Right atrium auricular region (tissue), 2 donors: ENCODE measurements around the gene ERC2. TPM values are rescaled to one million over a fixed set of nuclear protein-coding genes. Genes with fewer than 3 reads are reported as not detected.
A peak's percentile ranks its signal among the peaks of the same experiment; 100 is the strongest.

Experiments
- DNase-seq: peaks from one replicate; pipeline ENCODE4 v3.0.0-alpha.2; 2019; ENCODE audit warnings: low spot score
- H3K27ac ChIP-seq, 2 donors: fragments of 200-600 bp; sonication (generic); 1 replicate in 1 of 2; 2 replicates in 1 of 2; pipeline ENCODE4 v1.5.1; 2016 to 2019
- H3K27me3 ChIP-seq, 2 donors: fragments of 200-600 bp; sonication (generic); one replicate each; pipeline versions ENCODE4 v1.5.1 to v1.6.0; 2017 to 2019
- H3K36me3 ChIP-seq: fragments of 200-600 bp; sonication (generic); one replicate; pipeline ENCODE4 v1.5.1; 2016
- H3K4me1 ChIP-seq, 2 donors: fragments of 200-600 bp; sonication (generic); one replicate each; pipeline versions ENCODE4 v1.5.1 to v1.6.0; 2017 to 2019
- H3K4me3 ChIP-seq, 2 donors: fragments of 200-600 bp; sonication (generic); 1 replicate in 1 of 2; 2 replicates in 1 of 2; pipeline ENCODE4 v1.5.1; 2017 to 2019; ENCODE audit warnings: mild to moderate bottlenecking in 1 of 2, moderate library complexity in 1 of 2
- H3K9me3 ChIP-seq, 2 donors: fragments of 200-600 bp; sonication (generic); one replicate each; pipeline ENCODE4 v1.5.1; 2019
- CTCF ChIP-seq, 2 donors: fragments of 200-600 bp; sonication (generic); IDR thresholded peaks; one replicate each; pipeline ENCODE4 v1.5.1; 2019; ENCODE audit warnings: antibody characterized with exemption in 2 of 2
- total RNA-seq, 2 donors: library from RNA; depleted of rRNA; stranded (reverse); fragments of >200 nt; gene quantifications; one replicate each; pipeline ENCODE4 v1.1.0, GENCODE V29; 2016

ERC2 gene
- total RNA-seq, 2 donors from 2014 or later = 2.9 to 4.0 TPM

- Histone ChIP-seq H3K9me3 (no peaks in the 10 kb centered on the region), H3K27me3 (no peaks in the 10 kb centered on the region), H3K27ac (no peak overlapping the region), H3K4me1 (peaks cover 0 to under 1% of the 10 kb centered on the region in 2 donors), H3K4me3 (no peak overlapping the region), H3K36me3 (no peaks in the 10 kb centered on the region)
- DNase-seq = no peak
- TF ChIP-seq CTCF (IDR thresholded peaks at IDR 0.05) = no peak
These were observed 847.8 kb downstream of the ERC2 start for GRCh38 chr3:55620351-55621025.

GRCh38 chr3:55619046-55619808, 849.0 kb downstream of the ERC2 start:
- H3K27ac ChIP-seq = no peak overlapping the region
- peaks cover 0 to 6% of the 10 kb centered on the region in 2 donors for H3K4me1 ChIP-seq
- no peaks in the 10 kb centered on the region for H3K9me3 ChIP-seq
- TF ChIP-seq CTCF (IDR thresholded peaks at IDR 0.05) = no peak
- H3K4me3 ChIP-seq = no peak overlapping the region
- no peak for DNase-seq
- H3K36me3 ChIP-seq = no peaks in the 10 kb centered on the region
- no peaks in the 10 kb centered on the region for H3K27me3 ChIP-seq

GRCh38 chr3:55617385-55617784, 850.9 kb downstream of the ERC2 start:
- DNase-seq = no peak
- no peak overlapping the region for H3K4me3 ChIP-seq
- no peaks in the 10 kb centered on the region for H3K27me3 ChIP-seq
- no peak overlapping the region for H3K27ac ChIP-seq
- TF ChIP-seq CTCF (IDR thresholded peaks at IDR 0.05) = no peak
- peaks cover 0 to 6% of the 10 kb centered on the region in 2 donors for H3K4me1 ChIP-seq
- no peaks in the 10 kb centered on the region for H3K36me3 ChIP-seq
- no peaks in the 10 kb centered on the region for H3K9me3 ChIP-seq

- no peak for TF ChIP-seq CTCF (IDR thresholded peaks at IDR 0.05)
- H3K36me3 ChIP-seq = no peaks in the 10 kb centered on the region
- H3K9me3 ChIP-seq = no peaks in the 10 kb centered on the region
- no peak overlapping the region for H3K4me3 ChIP-seq
- no peak overlapping the region for H3K27ac ChIP-seq
- peaks cover 0 to 6% of the 10 kb centered on the region in 2 donors for H3K4me1 ChIP-seq
- DNase-seq = no peak
- H3K27me3 ChIP-seq = no peaks in the 10 kb centered on the region
These were observed 851.5 kb downstream of the ERC2 start for GRCh38 chr3:55616803-55617202.

- Histone ChIP-seq H3K9me3 (no peaks in the 10 kb centered on the region), H3K27me3 (no peaks in the 10 kb centered on the region), H3K4me3 (no peak overlapping the region), H3K36me3 (no peaks in the 10 kb centered on the region), H3K27ac (no peak overlapping the region), H3K4me1 (peaks cover 0 to 6% of the 10 kb centered on the region in 2 donors)
- no peak for TF ChIP-seq CTCF (IDR thresholded peaks at IDR 0.05)
- DNase-seq = peak; percentile 63
These were observed 852.5 kb downstream of the ERC2 start for GRCh38 chr3:55615694-55616295.
